ENCODE results near the gene SLC6A12. TPM values are rescaled to one million over a fixed set of nuclear protein-coding genes. Genes with fewer than 3 reads are reported as not detected.

SLC6A12 gene
- total RNA-seq, 2 experiments from 2014 or later: not detected

- peak; percentile 15 for DNase-seq
- no peaks in the 10 kb centered on the region for H3K36me3 Mint-ChIP-seq (ENCODE audit: low read depth)
- TF ChIP-seq CTCF (IDR thresholded peaks at IDR 0.05): no peak
- H3K27me3 Mint-ChIP-seq: peaks cover 8% of the 10 kb centered on the region
- ChIA-PET POLR2A (no interaction called here), CTCF (interaction anchor here (1.9 kb wide), 1 partner anchor 39 kb away, joined by 6 read pairs; no protein-coding TSS in a partner anchor)
- H3K4me3 Mint-ChIP-seq: no peak overlapping the region
- peaks cover 7% of the 10 kb centered on the region for H3K4me1 Mint-ChIP-seq (ENCODE audit: low read depth)
- peak; percentile 24 for ATAC-seq
- intact Hi-C loops (cut with micrococcal nuclease): no loop called here
- no peaks in the 10 kb centered on the region for H3K9me3 Mint-ChIP-seq
- H3K27ac Mint-ChIP-seq: no peak overlapping the region
Observed at GRCh38 chr12:180445-180844, 33.5 kb downstream of the SLC6A12 start.

GRCh38 chr12:179885-180284 lies 34.1 kb downstream of the SLC6A12 start:
- intact Hi-C loops (cut with micrococcal nuclease): no loop called here
- DNase-seq (no peak), ATAC-seq (no peak)
- POLR2A ChIA-PET: no interaction called here
- Mint-ChIP-seq H3K36me3 (ENCODE audit: low read depth) (no peaks in the 10 kb centered on the region), H3K27ac (no peak overlapping the region), H3K4me1 (ENCODE audit: low read depth) (peaks cover 7% of the 10 kb centered on the region), H3K27me3 (peaks cover 7% of the 10 kb centered on the region), H3K9me3 (no peaks in the 10 kb centered on the region), H3K4me3 (no peak overlapping the region)
- CTCF ChIA-PET: interaction anchor here (0.8 to 1.9 kb wide), 2 partner anchors 34 to 40 kb away, joined by 3 to 6 read pairs; partner anchors contain the start of gene SLC6A12
- no peak for TF ChIP-seq CTCF (IDR thresholded peaks at IDR 0.05)

GRCh38 chr12:179131-179884 lies 34.6 kb downstream of the SLC6A12 start:
- ChIA-PET POLR2A (interaction anchor here (1.5 kb wide), 1 partner anchor 11 kb away, joined by 4 read pairs; no protein-coding TSS in a partner anchor), CTCF (interaction anchor here (0.8 to 1.9 kb wide), 2 partner anchors 34 to 41 kb away, joined by 3 to 6 read pairs; partner anchors contain the start of gene SLC6A12)
- no peaks in the 10 kb centered on the region for H3K9me3 Mint-ChIP-seq
- no peak for ATAC-seq
- intact Hi-C loops (cut with micrococcal nuclease): no loop called here
- no peak for DNase-seq
- no peaks in the 10 kb centered on the region for H3K36me3 Mint-ChIP-seq (ENCODE audit: low read depth)
- TF ChIP-seq CTCF (IDR thresholded peaks at IDR 0.05): no peak
- peaks cover 6% of the 10 kb centered on the region for H3K27me3 Mint-ChIP-seq
- H3K27ac Mint-ChIP-seq: no peak overlapping the region
- peaks cover 7% of the 10 kb centered on the region for H3K4me1 Mint-ChIP-seq (ENCODE audit: low read depth)
- H3K4me3 Mint-ChIP-seq: no peak overlapping the region

GRCh38 chr12:178829-179109 lies 35.2 kb downstream of the SLC6A12 start:
- Mint-ChIP-seq H3K27ac (no peak overlapping the region), H3K4me3 (no peak overlapping the region), H3K4me1 (ENCODE audit: low read depth) (peaks cover 7% of the 10 kb centered on the region), H3K9me3 (no peaks in the 10 kb centered on the region), H3K27me3 (peaks cover 6% of the 10 kb centered on the region), H3K36me3 (ENCODE audit: low read depth) (no peaks in the 10 kb centered on the region)
- TF ChIP-seq CTCF (IDR thresholded peaks at IDR 0.05): no peak
- DNase-seq: no peak
- ChIA-PET POLR2A (interaction anchor here (1.5 kb wide), 1 partner anchor 12 kb away, joined by 4 read pairs; no protein-coding TSS in a partner anchor), CTCF (no interaction called here)
- no peak for ATAC-seq
- intact Hi-C loops (cut with micrococcal nuclease): no loop called here

Data from activated CD8-positive, alpha-beta T cell treated with anti-CD3 and anti-CD28 coated beads for 36 hours (primary cell).